ENCODE results near the gene CDH23. TPM values are rescaled to one million over a fixed set of nuclear protein-coding genes. Genes with fewer than 3 reads are reported as not detected.

Gene CDH23
- total RNA-seq, 2 donors from 2014 or later: 3.9 to 4.4 TPM

GRCh38 chr10:71704816-71705215 lies 308.1 kb downstream of the CDH23 start:
- no peaks in the 10 kb centered on the region for H3K36me3 ChIP-seq
- H3K9me3 ChIP-seq: no peaks in the 10 kb centered on the region
- no peaks in the 10 kb centered on the region for H3K27me3 ChIP-seq
- peaks cover 0 to 19% of the 10 kb centered on the region in 2 donors for H3K4me1 ChIP-seq
- H3K27ac ChIP-seq: no peak overlapping the region
- DNase-seq (ENCODE audit: low spot score): no peak
- no peak overlapping the region for H3K4me3 ChIP-seq
- no peak for TF ChIP-seq CTCF (IDR thresholded peaks at IDR 0.05)

DNA sequence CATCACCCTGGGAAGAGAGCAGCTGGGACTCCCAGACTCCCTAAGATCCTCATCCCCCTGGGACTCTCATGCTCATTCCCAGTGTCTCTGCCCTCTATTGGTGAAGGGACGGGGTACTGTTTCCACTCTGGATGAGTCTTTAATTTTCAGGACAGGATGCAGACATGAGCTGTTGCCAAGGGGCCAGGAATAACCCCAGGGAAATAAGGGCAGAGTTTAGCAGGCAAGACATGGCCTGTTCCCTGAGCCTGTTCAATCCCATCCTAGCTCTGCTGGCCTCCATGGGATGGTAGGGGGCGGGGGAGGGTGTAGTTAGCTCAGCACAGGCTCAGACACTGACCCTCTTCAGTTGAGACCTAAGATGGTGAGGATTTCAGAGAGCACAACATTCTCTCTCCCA lies 308.9 kb downstream of the CDH23 start:
- no peak overlapping the region for H3K27ac ChIP-seq
- no peak overlapping the region for H3K4me3 ChIP-seq
- TF ChIP-seq CTCF (IDR thresholded peaks at IDR 0.05): no peak
- no peaks in the 10 kb centered on the region for H3K27me3 ChIP-seq
- H3K36me3 ChIP-seq: no peaks in the 10 kb centered on the region
- peaks cover 0 to 15% of the 10 kb centered on the region in 2 donors for H3K4me1 ChIP-seq
- no peak for DNase-seq (ENCODE audit: low spot score)
- H3K9me3 ChIP-seq: no peaks in the 10 kb centered on the region

DNA sequence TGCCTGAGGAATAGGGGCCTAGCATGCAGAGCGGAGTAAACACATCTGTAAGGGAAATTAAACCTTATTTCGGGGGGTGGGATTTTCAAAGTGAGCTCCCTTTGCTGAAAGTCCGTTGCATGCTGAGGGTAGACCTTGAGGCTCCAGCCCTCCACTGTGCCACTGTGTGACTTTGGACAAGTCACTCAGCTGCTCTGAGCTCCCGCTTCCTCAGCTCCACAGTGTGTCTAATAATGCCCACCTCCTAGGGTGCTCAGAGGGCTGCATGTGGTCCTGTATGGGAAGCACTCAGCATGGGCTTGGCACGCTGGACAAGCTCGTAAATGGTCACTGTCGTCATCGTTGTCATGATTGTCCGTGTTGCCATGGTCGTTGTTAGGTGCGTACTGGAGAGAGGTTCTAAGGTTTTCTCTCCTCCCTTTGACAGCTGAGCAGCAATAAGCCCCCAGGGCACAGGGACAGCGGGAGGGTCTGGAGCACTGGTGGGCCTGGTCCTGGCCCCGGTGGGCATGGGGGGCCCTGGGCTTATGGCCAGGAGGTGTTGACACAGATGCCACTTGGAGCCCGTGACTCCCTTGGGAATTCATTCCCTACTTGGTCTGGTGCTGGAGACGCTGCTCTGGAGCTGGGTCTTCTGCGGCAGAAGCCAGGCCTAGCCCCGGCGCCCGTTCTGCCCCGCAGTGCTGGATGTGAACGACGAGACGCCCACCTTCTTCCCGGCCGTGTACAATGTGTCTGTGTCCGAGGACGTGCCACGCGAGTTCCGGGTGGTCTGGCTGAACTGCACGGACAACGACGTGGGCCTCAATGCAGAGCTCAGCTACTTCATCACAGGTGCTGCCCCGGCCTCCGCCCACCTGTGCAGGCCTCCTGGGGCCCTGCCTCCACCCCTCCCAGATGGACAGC lies 309.7 kb downstream of the CDH23 start:
- H3K27me3 ChIP-seq: no peaks in the 10 kb centered on the region
- no peak overlapping the region for H3K27ac ChIP-seq
- no peak overlapping the region for H3K4me3 ChIP-seq
- H3K4me1 ChIP-seq: peaks cover 0 to 6% of the 10 kb centered on the region in 2 donors
- no peaks in the 10 kb centered on the region for H3K36me3 ChIP-seq
- H3K9me3 ChIP-seq: no peaks in the 10 kb centered on the region
- TF ChIP-seq CTCF (IDR thresholded peaks at IDR 0.05): no peak
- no peak for DNase-seq (ENCODE audit: low spot score)

DNA sequence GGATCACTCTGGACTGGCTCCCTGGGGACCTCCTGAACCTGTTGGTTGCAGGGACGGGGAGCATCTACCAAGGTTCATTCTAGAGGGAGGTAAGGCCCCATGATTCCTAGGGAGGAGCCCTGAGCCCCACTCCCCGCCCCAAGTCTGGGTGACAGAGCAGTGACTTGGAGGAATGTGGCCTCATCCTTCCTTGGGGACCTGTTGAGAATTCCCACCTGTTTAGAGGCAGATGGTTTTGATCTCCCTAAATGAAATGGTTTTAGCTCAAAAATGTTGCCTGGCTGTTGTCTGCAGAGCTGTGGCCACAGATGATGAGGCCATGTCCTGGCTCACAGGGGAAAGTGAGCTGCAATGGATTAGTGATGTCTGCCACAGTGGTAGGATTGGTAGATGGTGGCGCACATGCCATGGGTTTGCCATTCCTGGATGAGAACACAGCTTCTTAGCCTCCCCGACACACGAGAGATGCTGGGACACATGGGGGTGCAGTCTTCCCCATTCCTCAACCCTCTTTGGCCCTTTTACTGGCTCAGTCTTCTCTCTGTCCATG lies 310.6 kb downstream of the CDH23 start:
- no peak for TF ChIP-seq CTCF (IDR thresholded peaks at IDR 0.05)
- Histone ChIP-seq H3K4me1 (peaks cover 0 to 1% of the 10 kb centered on the region in 2 donors), H3K36me3 (no peaks in the 10 kb centered on the region), H3K4me3 (no peak overlapping the region), H3K9me3 (no peaks in the 10 kb centered on the region), H3K27ac (no peak overlapping the region), H3K27me3 (no peaks in the 10 kb centered on the region)
- no peak for DNase-seq (ENCODE audit: low spot score)

GRCh38 chr10:71708301-71708703 lies 311.6 kb downstream of the CDH23 start:
- Histone ChIP-seq H3K9me3 (no peaks in the 10 kb centered on the region), H3K27ac (no peak overlapping the region), H3K36me3 (no peaks in the 10 kb centered on the region), H3K4me1 (peaks cover 0 to 11% of the 10 kb centered on the region in 2 donors), H3K4me3 (no peak overlapping the region), H3K27me3 (no peaks in the 10 kb centered on the region)
- no peak for DNase-seq (ENCODE audit: low spot score)
- TF ChIP-seq CTCF (IDR thresholded peaks at IDR 0.05): peak; percentile 64 to 89

Data from right atrium auricular region (tissue), 2 donors.